Activated T-cell treated with anti-CD3 and anti-CD28 coated beads for 24 hours (primary cell): ENCODE results near the gene CUX1.
"Not testable (repeated sequence)": the region's sequence is repeated elsewhere in the genome, so short reads cannot be mapped to it uniquely, and the experiment has no call there.

Experiments used
- DNase-seq: peaks from one replicate; pipeline ENCODE4 v3.0.0-alpha.2; 2020; ENCODE audit warnings: low read depth

Gene CUX1

GRCh38 chr7:102099474-102099873, 282.0 kb downstream of the CUX1 start:
- no peak for DNase-seq

DNA sequence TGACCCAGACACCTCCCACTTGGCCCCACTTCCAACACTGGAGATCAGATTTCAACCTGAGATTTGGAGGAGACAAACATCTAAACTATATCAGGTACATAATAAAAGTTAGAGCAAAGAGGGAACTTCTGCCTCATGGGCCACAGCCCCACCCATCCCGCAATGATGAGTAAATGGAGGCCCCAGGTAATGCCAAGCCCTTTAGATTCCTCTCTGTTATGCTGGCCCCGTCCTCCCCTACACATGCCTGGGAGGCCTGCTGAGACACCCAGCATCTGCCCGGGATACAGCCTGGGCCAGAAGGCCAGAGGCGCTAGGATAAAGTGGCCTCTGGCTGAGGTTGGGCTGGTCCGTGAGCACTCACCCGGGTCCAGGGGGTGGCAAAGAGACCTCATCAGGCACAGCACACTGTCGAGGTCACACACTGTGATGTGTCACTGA, 283.7 kb downstream of the CUX1 start:
- DNase-seq = no peak

DNA sequence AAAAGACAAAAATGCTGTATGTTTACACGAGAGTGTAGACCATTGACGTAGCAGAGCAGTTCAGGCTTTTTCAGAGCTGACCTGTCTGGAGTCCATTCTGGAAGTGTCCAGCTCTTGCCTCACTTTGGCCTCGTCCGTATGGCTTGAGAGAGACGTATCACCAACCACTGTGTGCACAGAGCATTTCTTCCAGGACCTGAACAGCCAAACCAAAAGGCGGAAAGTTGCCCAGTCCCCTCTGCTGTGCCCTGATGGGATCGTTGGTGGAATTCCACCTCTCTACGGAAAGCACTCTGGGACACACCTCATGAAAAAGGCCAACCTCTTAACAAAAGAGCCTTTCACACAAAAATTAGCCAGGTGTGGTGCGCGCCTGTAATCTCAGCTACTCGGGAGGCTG, 284.5 kb downstream of the CUX1 start:
- no peak for DNase-seq

- DNase-seq = no peak
Observed at GRCh38 chr7:102103027-102103372, 285.6 kb downstream of the CUX1 start.

DNA sequence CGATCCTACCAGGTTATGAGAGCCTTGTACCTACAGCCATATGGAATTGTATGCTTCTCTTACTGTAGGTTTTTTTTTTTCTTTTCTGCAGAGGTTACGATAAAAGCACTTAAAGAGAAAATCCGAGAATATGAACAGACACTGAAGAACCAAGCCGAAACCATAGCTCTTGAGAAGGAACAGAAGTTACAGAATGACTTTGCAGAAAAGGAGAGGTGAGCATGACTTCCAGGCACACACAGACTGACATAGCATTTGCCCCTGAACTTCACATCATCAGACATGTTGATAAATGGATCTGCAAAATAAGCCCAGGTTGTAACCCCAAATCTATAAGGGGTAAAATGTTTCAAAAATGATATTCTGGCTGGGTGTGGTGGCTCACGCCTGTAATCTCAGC, 286.8 kb downstream of the CUX1 start:
- DNase-seq = no peak

DNA sequence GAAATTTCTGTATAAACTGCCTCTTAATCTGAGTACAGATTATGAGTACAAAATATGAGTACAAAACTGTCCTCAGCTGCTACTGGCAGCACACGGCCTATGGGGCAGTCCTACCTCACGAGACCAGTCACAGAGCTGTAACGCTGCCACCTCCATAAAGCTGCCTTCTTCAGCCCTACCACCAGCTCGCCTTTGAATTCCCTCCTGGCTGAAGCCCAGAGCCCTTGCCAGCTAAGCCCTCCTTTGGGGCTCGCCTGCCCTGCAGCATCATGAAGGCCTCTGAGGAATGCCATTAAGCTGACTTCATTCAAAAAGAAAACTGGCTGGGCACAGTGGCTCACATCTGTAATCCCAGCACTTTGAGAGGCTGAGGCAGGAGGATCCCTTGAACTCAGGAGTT, 289.2 kb downstream of the CUX1 start:
- no peak for DNase-seq

GRCh38 chr7:102107474-102108104, 290.2 kb downstream of the CUX1 start:
- no peak for DNase-seq

GRCh38 chr7:102111061-102112041, 293.9 kb downstream of the CUX1 start:
- no peak for DNase-seq

DNA sequence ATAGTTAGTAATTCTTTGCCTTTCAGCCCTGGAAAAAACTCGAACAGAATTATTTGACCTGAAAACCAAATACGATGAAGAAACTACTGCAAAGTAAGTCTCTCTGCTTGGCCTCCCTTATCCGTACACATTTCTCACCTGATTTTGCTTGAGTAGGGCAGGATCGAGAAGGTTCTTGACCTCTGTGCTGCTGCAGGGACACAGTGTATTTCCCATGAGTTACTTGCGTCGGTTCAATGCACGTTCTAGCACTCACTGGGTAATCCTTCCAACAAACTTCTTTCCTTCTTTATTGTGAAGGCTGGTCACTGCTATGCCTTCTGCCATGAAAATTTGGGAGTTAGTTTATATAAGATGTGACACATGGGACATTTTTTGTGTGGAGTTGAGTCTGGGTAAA, 297.8 kb downstream of the CUX1 start:
- no peak for DNase-seq

DNA sequence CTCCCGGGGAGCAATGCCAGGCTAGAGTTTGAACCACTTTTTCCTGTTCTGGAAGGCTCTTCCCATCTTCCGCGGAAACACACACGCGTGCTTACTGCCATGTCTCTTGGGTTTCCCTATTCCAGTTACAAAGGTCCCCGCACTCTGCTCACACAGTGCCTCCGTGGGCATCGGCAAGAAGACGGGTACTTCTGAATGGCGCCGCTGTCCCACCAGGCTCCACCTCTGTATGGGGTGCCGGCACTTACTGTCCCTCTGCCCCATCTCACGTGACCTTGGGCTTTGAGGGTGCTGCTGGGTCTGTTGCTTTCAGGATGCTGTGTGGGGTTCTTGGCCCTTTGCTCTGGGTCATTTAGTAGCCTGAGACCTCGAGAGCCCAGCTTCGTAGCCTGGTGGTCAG, 298.5 kb downstream of the CUX1 start:
- DNase-seq = no peak

- no peak for DNase-seq
Observed at GRCh38 chr7:102117743-102118142, 300.3 kb downstream of the CUX1 start.

- DNase-seq = no peak
Observed at GRCh38 chr7:102119213-102119651, 301.8 kb downstream of the CUX1 start.

DNA sequence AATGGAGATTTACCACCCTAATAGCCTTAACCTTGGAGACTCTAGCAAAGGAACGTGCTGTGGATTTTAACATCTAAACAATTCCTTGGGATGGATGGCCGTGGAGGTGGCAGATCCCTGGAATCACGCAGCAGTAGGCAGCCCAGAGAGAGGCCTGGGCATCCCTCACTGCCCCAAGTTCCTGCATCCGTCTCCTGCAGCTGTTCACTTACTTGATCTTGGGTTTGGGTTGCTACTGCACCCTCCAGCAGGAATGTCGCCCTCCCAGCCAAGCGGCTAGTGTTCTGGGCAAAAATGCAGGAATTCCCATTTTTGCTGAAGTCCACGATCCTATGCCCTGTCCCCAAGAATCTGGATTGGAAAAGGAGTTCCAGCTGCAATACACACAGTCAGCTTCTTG, 302.5 kb downstream of the CUX1 start:
- DNase-seq = no peak

DNA sequence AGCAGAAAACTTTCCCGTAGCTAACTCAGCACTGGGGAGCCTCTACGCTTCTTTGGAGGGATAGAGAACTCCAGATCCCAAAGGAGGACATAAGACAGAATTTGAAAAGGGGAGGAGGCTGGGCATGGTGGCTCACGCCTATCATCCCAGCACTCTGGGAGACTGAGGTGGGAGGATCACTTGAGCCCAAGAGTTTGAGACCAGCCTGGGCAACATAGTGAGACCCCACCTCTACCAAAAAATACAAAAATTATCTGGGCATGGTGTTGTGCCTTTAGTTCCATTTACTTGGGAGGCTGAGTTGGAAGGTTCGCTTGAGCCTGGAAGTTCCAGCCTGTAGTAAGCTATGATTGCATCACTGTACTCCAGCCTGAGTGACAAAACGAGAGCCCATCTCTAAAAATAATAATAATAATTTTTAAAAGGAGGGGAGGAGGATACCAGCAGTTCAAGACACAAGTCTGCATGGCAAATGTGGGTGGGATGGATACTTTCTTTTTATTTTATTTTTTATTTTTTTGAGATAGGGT, 303.3 kb downstream of the CUX1 start:
- no peak for DNase-seq

DNA sequence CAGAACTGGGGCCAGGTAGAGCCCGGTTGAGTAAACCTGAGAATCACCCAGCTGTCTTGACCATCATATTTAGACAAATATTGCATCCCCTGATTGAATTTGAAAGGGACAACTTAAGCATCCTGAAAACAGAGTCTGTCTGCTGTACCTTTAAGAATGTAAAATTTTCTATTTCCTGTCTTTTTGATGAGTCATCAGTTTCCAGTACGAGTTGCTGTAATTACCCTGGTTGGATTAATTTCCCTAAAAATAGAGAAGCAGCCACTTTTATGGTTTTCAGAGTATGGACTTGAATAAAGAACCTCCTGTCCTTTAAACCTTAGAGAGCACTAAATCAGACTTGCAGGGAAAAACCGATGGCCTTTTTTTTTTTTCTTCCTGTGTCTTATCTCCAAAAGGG, 304.6 kb downstream of the CUX1 start:
- DNase-seq = no peak

GRCh38 chr7:102125127-102125596, 307.7 kb downstream of the CUX1 start:
- no peak for DNase-seq

GRCh38 chr7:102128303-102128702, 310.9 kb downstream of the CUX1 start:
- DNase-seq = no peak

- DNase-seq = no peak
Observed at GRCh38 chr7:102129636-102130370, 312.4 kb downstream of the CUX1 start.

DNA sequence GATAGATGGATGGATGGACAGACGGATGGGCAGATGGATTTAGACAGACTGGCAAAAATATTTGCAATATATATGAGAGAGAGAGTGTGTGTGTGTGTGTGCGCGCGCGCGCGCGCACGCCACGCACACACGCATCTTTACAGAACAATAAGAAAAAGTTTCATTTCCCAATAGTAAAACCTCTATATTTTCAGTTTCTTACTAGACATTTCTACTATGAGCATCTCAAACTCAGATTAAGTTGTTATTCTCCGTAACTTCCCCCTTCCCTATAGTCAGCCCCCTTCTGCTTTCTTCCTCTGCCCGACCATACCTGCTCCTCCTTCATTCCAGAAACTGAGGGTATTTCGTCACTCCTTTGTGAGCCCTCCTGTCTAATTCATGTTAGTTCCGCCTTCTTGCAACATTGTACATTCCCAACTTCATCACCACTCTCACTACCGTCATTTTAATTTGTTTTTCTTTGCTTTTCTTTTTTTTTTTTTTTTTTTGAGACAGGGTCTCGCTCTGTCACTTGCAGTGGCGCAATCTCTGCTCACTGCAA, 314.9 kb downstream of the CUX1 start:
- DNase-seq = no peak

GRCh38 chr7:102138676-102139075, 321.2 kb downstream of the CUX1 start:
- DNase-seq = no peak

DNA sequence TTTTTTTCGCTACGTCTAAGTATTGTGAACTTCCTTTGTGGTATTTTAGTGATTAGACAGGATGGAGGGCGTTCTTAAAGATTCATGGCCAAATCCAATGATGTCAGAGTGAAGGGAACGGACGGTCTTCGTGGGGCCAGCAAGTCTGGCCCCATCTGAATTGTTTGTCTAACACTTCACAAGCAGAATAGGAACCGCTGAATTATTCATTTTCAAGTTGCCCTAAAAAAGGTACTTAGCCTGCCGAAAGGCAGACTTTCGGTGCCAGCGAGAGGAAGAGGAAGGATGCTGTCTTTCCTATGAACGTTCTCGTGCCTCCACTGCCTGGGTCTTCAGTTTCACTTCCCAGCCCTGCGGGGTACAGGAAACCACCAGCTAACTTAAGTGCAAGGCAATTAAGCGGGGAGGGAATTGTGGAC, 323.5 kb downstream of the CUX1 start:
- no peak for DNase-seq

GRCh38 chr7:102142433-102142832, 325.0 kb downstream of the CUX1 start:
- not testable (repeated sequence) for DNase-seq
